ENCODE measurements around the gene SIRPB1. TPM values are rescaled to one million over a fixed set of nuclear protein-coding genes. Genes with fewer than 3 reads are reported as not detected.

The SIRPB1 gene
- polyA plus RNA-seq (2013, experiment 1 of 2), result not detected
- 0.32 TPM for polyA plus RNA-seq (2013, experiment 2 of 2)

- no peak within 1 kb of the TSS for H3K9ac ChIP-seq (ENCODE audit: low read depth, low read length)
- H3K9me3 ChIP-seq (ENCODE audit: insufficient read depth, low read depth, low read length), result 0 out of 2 replicates have a peak, but pooled peaks cover 5% of the 10 kb centered on the region
- H3K4me1 ChIP-seq (ENCODE audit: insufficient read depth, low read length), result peaks cover 5% of the 10 kb centered on the region; the same call in 1 of the 2 replicates
- WGBS, result 90% methylated on average over 5 of the region's 5 CpGs
- H3K4me3 ChIP-seq (ENCODE audit: low read length), result no peak within 1 kb of the TSS
- H3K36me3 ChIP-seq (ENCODE audit: insufficient read depth, low read length), result no peaks in the 10 kb centered on the region
- no peaks in the 10 kb centered on the region for H3K27me3 ChIP-seq (ENCODE audit: insufficient read depth, low read length)
- no peak within 1 kb of the TSS for H3K27ac ChIP-seq (ENCODE audit: low read depth, low read length)
Measured at GRCh38 chr20:1619861-1620444, at the start of gene SIRPB1. TSS of gene SIRPB1 (minus strand) at chr20:1620009. CDS start at chr20:1619944, 65 bp downstream.

- Histone ChIP-seq H3K27me3 (ENCODE audit: insufficient read depth, low read length) (peaks cover 11% of the 10 kb centered on the region; the same call in 1 of the 2 replicates), H3K4me1 (ENCODE audit: insufficient read depth, low read length) (no peaks in the 10 kb centered on the region), H3K9me3 (ENCODE audit: insufficient read depth, low read depth, low read length) (peaks cover 3% of the 10 kb centered on the region; the same call in 1 of the 2 replicates), H3K27ac (ENCODE audit: low read depth, low read length) (no peak overlapping the region), H3K4me3 (ENCODE audit: low read length) (no peak overlapping the region), H3K36me3 (ENCODE audit: insufficient read depth, low read length) (no peaks in the 10 kb centered on the region), H3K9ac (ENCODE audit: low read depth, low read length) (no peak overlapping the region)
- WGBS, result 92% methylated on average over 5 of the region's 5 CpGs
Measured at GRCh38 chr20:1669304-1669703, 49.5 kb upstream of the SIRPB1 start.

- 86% methylated on average over 1 of the region's 1 CpG for WGBS
- no peak overlapping the region for H3K9ac ChIP-seq (ENCODE audit: low read depth, low read length)
- H3K27ac ChIP-seq (ENCODE audit: low read depth, low read length), result no peak overlapping the region
- peaks cover 5% of the 10 kb centered on the region; the same call in 1 of the 2 replicates for H3K27me3 ChIP-seq (ENCODE audit: insufficient read depth, low read length)
- H3K4me1 ChIP-seq (ENCODE audit: insufficient read depth, low read length), result no peaks in the 10 kb centered on the region
- peaks cover 3% of the 10 kb centered on the region; the same call in 1 of the 2 replicates for H3K9me3 ChIP-seq (ENCODE audit: insufficient read depth, low read depth, low read length)
- no peaks in the 10 kb centered on the region for H3K36me3 ChIP-seq (ENCODE audit: insufficient read depth, low read length)
- H3K4me3 ChIP-seq (ENCODE audit: low read length), result no peak overlapping the region
Measured at GRCh38 chr20:1667502-1668085, 47.8 kb upstream of the SIRPB1 start.

- no peaks in the 10 kb centered on the region; the same call in 1 of the 2 replicates for H3K27me3 ChIP-seq (ENCODE audit: insufficient read depth, low read length)
- no peak overlapping the region for H3K27ac ChIP-seq (ENCODE audit: low read depth, low read length)
- no peaks in the 10 kb centered on the region for H3K36me3 ChIP-seq (ENCODE audit: insufficient read depth, low read length)
- 97% methylated on average over 4 of the region's 5 CpGs for WGBS
- H3K4me1 ChIP-seq (ENCODE audit: insufficient read depth, low read length), result no peaks in the 10 kb centered on the region
- H3K9ac ChIP-seq (ENCODE audit: low read depth, low read length), result no peak overlapping the region
- H3K4me3 ChIP-seq (ENCODE audit: low read length), result no peak overlapping the region
- H3K9me3 ChIP-seq (ENCODE audit: insufficient read depth, low read depth, low read length), result peaks cover 3% of the 10 kb centered on the region; the same call in 1 of the 2 replicates
Measured at GRCh38 chr20:1666802-1667201, 47.0 kb upstream of the SIRPB1 start.

GRCh38 chr20:1665345-1665744, 45.5 kb upstream of the SIRPB1 start:
- no peaks in the 10 kb centered on the region for H3K4me1 ChIP-seq (ENCODE audit: insufficient read depth, low read length)
- 97% methylated on average over 1 of the region's 3 CpGs for WGBS
- H3K27ac ChIP-seq (ENCODE audit: low read depth, low read length), result no peak overlapping the region
- H3K27me3 ChIP-seq (ENCODE audit: insufficient read depth, low read length), result no peaks in the 10 kb centered on the region
- no peaks in the 10 kb centered on the region for H3K9me3 ChIP-seq (ENCODE audit: insufficient read depth, low read depth, low read length)
- H3K9ac ChIP-seq (ENCODE audit: low read depth, low read length), result no peak overlapping the region
- H3K4me3 ChIP-seq (ENCODE audit: low read length), result no peak overlapping the region
- H3K36me3 ChIP-seq (ENCODE audit: insufficient read depth, low read length), result no peaks in the 10 kb centered on the region

GRCh38 chr20:1664911-1665310, 45.1 kb upstream of the SIRPB1 start:
- H3K4me3 ChIP-seq (ENCODE audit: low read length), result no peak overlapping the region
- no peaks in the 10 kb centered on the region for H3K27me3 ChIP-seq (ENCODE audit: insufficient read depth, low read length)
- H3K36me3 ChIP-seq (ENCODE audit: insufficient read depth, low read length), result no peaks in the 10 kb centered on the region
- H3K27ac ChIP-seq (ENCODE audit: low read depth, low read length), result no peak overlapping the region
- WGBS, result 80% methylated on average over 5 of the region's 5 CpGs
- H3K9me3 ChIP-seq (ENCODE audit: insufficient read depth, low read depth, low read length), result no peaks in the 10 kb centered on the region
- no peak overlapping the region for H3K9ac ChIP-seq (ENCODE audit: low read depth, low read length)
- no peaks in the 10 kb centered on the region for H3K4me1 ChIP-seq (ENCODE audit: insufficient read depth, low read length)

GRCh38 chr20:1663917-1664316, 44.1 kb upstream of the SIRPB1 start:
- 88% methylated on average over 2 of the region's 2 CpGs for WGBS
- H3K27ac ChIP-seq (ENCODE audit: low read depth, low read length), result no peak overlapping the region

GRCh38 chr20:1661542-1662299, 41.9 kb upstream of the SIRPB1 start:
- Histone ChIP-seq H3K4me3 (ENCODE audit: low read length) (no peak overlapping the region), H3K9me3 (ENCODE audit: insufficient read depth, low read depth, low read length) (no peaks in the 10 kb centered on the region), H3K27ac (ENCODE audit: low read depth, low read length) (no peak overlapping the region), H3K27me3 (ENCODE audit: insufficient read depth, low read length) (no peaks in the 10 kb centered on the region; the same call in 1 of the 2 replicates), H3K4me1 (ENCODE audit: insufficient read depth, low read length) (no peaks in the 10 kb centered on the region), H3K9ac (ENCODE audit: low read depth, low read length) (no peak overlapping the region), H3K36me3 (ENCODE audit: insufficient read depth, low read length) (no peaks in the 10 kb centered on the region)
- WGBS, result 89% methylated on average over 2 of the region's 2 CpGs

More at GRCh38 chr20:1663917-1664316, 44.1 kb upstream of the SIRPB1 start:
- Histone ChIP-seq H3K27me3 (ENCODE audit: insufficient read depth, low read length) (no peaks in the 10 kb centered on the region), H3K36me3 (ENCODE audit: insufficient read depth, low read length) (no peaks in the 10 kb centered on the region), H3K4me3 (ENCODE audit: low read length) (no peak overlapping the region), H3K4me1 (ENCODE audit: insufficient read depth, low read length) (no peaks in the 10 kb centered on the region), H3K9ac (ENCODE audit: low read depth, low read length) (no peak overlapping the region), H3K9me3 (ENCODE audit: insufficient read depth, low read depth, low read length) (no peaks in the 10 kb centered on the region)

- H3K9ac ChIP-seq (ENCODE audit: low read depth, low read length), result no peak overlapping the region
- H3K4me3 ChIP-seq (ENCODE audit: low read length), result no peak overlapping the region
- H3K9me3 ChIP-seq (ENCODE audit: insufficient read depth, low read depth, low read length), result no peaks in the 10 kb centered on the region
- no peaks in the 10 kb centered on the region for H3K4me1 ChIP-seq (ENCODE audit: insufficient read depth, low read length)
- no peaks in the 10 kb centered on the region for H3K36me3 ChIP-seq (ENCODE audit: insufficient read depth, low read length)
- H3K27ac ChIP-seq (ENCODE audit: low read depth, low read length), result no peak overlapping the region
- WGBS, result 76% methylated on average over 2 of the region's 2 CpGs
- H3K27me3 ChIP-seq (ENCODE audit: insufficient read depth, low read length), result no peaks in the 10 kb centered on the region; the same call in 1 of the 2 replicates
Measured at GRCh38 chr20:1660246-1660645, 40.4 kb upstream of the SIRPB1 start.

- 86% methylated on average over 5 of the region's 5 CpGs for WGBS
- H3K4me3 ChIP-seq (ENCODE audit: low read length), result no peak within 1 kb of the TSS
Measured at GRCh38 chr20:1657556-1658334, 37.9 kb upstream of the SIRPB1 start, which contains the start of gene SIRPG. TSS of gene SIRPG (minus strand) at chr20:1657779. CDS start at chr20:1657714, 65 bp downstream.

More at GRCh38 chr20:1657556-1658334, 37.9 kb upstream of the SIRPB1 start, which contains the start of gene SIRPG:
- Histone ChIP-seq H3K27ac (ENCODE audit: low read depth, low read length) (no peak within 1 kb of the TSS), H3K36me3 (ENCODE audit: insufficient read depth, low read length) (no peaks in the 10 kb centered on the region), H3K27me3 (ENCODE audit: insufficient read depth, low read length) (no peaks in the 10 kb centered on the region; the same call in 1 of the 2 replicates), H3K9me3 (ENCODE audit: insufficient read depth, low read depth, low read length) (no peaks in the 10 kb centered on the region; the same call in 1 of the 2 replicates), H3K4me1 (ENCODE audit: insufficient read depth, low read length) (no peaks in the 10 kb centered on the region), H3K9ac (ENCODE audit: low read depth, low read length) (no peak within 1 kb of the TSS)

All from HUES64 (cell line).